Stromal cell of bone marrow (primary cell): Measurements from ENCODE around the gene ARMH3.

ENCODE experiments used
- DNase-seq: peaks from one replicate; pipeline ENCODE4 v3.0.0-alpha.2; 2012; ENCODE audit warnings: low read depth

The ARMH3 gene

DNA sequence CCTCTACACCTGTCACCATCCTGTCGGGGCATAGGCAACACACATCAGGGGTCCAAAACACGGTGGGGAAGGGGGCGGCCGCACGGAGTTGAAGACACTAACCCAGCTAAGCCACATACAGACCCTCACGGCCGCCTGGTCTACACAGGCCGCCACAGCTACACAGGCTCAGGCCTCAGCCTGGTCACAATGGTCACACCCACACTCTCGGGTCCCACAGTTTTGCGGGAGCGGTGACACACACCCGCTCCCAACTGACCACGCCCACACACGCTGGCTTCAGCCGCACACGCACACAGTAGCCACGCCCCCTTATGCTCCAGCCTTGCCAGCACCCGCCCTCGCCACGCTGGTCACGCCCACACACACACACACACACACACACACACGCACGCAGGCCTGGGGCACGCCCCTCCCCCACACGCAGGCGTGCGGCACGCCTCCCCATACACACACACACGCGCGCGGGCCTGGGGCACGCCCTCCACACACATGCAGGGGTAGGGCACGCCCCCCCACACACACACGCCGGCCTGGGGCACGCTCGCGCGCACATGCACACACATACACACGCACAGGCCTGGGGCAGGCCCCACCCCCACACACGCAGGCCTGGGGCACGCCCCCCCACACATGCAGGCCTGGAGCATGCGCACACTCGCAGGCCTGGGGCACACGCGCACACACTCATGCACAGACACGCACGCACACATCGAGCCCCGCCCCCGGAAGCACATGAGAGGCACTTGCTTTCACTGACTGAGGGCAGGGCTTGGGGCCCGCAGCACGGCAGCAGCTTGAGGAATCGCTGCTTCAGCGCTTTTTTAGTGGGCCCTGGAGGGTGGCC, 225.4 kb downstream of the ARMH3 start:
- peak; percentile 68 for DNase-seq

GRCh38 chr10:101829561-101830315, 226.2 kb downstream of the ARMH3 start:
- DNase-seq: no peak

GRCh38 chr10:101828766-101829551, 227.0 kb downstream of the ARMH3 start:
- no peak for DNase-seq

DNA sequence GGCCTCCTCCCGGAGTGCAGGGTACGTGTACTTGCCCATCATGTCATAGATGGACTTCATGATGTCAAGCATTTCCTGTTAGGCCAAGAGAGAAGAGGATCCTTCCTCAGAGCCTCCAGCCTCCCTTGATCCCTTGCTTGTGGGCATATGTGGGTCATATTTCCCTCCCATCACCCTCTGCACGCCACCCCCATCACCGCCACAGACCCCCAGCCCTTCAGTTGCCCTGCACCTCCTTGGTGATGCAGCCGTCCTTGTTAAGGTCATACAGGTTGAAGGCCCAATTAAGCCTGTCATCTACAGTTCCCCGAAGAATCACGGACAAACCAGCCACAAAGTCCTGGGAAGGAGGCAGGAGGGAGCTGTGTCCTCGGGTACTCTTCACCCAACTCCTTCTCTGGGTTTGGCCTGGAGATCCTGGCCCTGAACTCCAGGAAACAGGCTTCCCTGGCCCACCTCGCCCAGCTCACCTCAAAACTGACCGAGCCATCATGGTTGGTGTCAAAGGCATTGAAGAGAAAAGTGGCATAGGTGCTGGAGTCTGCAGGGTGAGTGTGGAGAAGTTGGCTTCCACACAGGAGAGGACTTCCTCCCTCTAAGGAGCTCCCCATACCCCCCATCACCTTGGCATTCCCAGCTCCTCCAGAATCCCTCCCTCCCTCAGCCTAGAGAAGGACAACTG, 227.9 kb downstream of the ARMH3 start:
- DNase-seq: no peak

- DNase-seq: no peak
These were observed 229.0 kb downstream of the ARMH3 start for GRCh38 chr10:101826852-101827434.

- no peak for DNase-seq
These were observed 231.2 kb downstream of the ARMH3 start for GRCh38 chr10:101824736-101825135.

DNA sequence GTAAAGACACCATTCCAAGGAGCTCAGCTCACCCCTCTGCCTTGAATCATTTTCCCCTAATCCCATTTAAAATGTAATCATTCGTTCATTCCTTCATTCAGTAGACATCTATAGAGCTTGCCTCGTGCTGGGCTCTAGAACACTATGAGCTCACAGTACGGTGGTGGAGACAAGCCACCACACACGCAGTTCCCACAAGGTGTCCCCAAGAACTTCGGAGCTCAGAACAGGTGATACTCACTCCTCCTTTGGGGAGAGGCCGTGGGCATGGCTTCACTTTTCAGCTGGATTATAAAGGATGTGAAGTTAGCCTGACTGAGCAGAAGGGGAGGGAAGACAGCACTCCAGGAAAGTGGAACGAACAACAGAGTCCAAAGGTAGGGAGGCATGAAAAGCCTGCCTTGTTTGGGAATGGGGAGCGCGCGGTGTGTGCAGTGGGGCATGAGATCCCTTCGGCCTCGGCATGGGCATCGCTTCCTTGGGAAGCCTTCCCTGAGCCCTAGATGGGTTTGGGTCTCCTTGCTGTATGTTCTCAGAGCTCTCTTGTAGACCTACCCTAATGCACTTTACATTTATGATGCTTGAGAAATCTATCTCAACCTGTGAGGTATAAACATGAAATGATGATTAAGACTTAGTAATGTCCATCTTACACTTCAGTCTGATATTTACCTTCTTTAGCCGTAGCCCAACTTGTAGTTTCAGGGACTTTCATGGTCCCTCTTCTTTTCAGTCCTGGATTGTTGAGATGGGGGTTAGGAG, 236.9 kb downstream of the ARMH3 start:
- DNase-seq: no peak

DNA sequence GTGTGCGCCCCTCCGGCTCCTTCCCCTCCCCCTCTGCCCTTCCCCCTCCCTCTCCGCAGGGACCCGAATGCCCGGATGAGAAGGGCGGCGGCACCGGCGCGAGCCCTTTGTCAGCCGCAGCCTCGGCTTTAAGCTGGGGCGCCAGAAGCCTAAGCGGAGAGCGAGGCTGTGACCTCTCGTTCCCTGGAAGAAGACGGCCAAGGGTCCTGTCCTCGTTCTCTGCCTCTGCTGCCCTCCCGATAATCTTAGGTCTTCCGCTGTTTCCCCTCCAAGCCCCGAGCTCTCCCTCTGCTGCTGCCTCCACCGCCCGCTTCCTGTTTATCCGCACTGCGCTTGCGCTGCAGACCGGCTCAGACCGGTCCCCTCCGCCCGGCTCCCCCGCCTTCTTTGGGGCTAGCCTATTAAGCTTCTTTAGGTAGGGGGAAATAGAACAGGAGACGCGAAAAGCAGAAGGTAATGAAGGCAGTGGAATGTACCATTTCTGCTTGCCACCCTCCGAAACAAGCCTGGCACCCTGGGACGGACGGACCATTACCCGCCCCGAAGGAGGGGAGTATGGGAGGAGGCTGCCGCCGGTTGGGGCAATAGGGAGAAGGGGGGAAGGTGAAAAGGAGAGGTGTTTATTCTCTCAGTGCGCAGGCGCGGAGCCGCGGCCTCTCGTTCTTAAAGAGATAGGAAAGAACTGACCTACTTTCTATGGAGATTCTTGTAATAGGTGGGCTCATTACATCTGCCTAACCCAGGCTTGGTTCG, 237.7 kb downstream of the ARMH3 start, which contains the start of gene OGA:
OGA (minus strand) TSS at position 326 of the 753 bp plus-strand sequence. CDS start 422 bp downstream, outside the sequence.
- DNase-seq: peak; percentile 100

- peak; percentile 89 for DNase-seq
These were observed 238.4 kb downstream of the ARMH3 start for GRCh38 chr10:101817337-101818118.

GRCh38 chr10:101816913-101817336, 239.0 kb downstream of the ARMH3 start:
- no peak for DNase-seq

DNA sequence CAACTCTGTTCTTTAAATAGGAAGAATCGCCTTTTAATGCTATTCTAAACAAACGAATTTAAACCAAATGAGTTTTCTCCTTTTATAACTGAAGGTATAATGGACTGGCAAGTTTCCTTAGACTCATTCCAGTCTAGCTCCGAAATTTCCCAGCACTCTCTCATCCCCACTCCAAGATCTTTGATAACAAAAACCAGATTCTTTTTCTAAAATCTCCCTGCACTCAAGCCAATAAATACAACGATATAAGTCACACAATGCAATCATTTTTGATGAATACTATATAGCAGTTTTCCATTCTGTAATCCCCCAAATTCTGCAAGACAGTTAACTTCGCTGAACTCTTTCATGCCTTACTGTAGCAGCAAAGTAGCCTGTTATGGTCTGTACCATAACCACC, 239.6 kb downstream of the ARMH3 start:
- DNase-seq: no peak

DNA sequence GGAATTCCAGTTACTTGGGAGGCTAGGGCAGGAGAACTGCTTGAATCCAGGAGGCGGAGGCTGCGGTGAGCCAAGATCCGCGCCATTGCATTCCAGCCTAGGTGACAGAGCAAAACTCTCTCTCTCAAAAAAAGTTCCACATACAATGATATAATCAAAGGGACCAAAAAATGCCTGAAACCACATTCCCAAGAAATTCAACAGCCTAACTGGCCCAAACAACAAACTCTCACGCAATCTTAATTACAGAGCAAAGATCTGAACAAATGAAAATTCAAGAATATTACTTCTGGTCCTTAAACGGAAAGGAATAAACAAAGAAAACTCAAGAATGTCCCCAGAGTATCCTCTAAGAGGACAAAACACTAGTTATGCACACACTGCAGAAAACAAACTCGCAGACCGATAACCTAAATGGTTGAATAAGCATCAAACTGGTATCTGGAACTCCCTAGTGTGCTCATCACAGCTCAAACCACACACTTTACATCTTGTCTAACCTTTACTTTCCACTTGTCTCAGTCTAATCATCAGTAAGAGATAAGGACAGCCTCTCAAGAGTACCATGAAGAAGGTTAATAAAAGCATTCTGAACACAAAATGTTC, 241.4 kb downstream of the ARMH3 start:
- no peak for DNase-seq

DNA sequence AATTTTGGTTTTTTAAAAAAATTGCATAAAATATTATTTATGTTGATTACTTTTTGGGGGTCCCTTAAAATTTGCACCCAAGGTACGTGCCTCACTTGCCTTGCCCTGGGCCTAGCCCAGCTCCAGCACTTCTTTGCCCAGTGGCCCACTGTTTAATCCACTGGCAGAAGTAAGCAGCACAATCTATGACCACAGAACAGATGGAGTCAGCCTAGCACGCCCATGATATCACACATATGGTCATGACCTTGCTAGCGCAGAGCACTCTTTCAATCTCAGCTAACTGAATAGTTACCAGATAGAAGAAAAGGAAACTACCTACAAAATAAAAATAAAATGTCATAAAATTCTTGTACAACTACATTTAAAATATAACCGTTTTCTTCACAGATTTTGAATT, 243.4 kb downstream of the ARMH3 start:
- DNase-seq: no peak

- no peak for DNase-seq
These were observed 248.8 kb downstream of the ARMH3 start for GRCh38 chr10:101807158-101807557.

DNA sequence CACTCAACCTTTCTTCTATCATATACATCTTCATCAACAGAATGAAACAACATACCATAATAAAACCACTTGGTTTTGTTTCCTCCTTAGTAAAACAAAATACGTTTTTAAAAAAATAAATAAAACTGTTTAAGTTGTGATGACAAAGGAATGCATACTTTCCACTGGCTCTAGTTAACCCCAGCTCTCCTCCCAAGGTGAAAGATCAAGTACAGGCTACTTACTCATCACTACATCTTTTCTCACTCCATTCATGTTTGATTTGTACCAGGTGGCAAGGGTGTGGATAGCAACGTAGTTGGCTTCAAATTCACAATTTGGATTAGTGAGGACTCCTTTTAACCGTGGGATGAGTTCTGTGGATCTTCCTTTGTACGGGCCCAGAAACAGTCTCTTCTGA, 252.5 kb downstream of the ARMH3 start:
- no peak for DNase-seq

DNA sequence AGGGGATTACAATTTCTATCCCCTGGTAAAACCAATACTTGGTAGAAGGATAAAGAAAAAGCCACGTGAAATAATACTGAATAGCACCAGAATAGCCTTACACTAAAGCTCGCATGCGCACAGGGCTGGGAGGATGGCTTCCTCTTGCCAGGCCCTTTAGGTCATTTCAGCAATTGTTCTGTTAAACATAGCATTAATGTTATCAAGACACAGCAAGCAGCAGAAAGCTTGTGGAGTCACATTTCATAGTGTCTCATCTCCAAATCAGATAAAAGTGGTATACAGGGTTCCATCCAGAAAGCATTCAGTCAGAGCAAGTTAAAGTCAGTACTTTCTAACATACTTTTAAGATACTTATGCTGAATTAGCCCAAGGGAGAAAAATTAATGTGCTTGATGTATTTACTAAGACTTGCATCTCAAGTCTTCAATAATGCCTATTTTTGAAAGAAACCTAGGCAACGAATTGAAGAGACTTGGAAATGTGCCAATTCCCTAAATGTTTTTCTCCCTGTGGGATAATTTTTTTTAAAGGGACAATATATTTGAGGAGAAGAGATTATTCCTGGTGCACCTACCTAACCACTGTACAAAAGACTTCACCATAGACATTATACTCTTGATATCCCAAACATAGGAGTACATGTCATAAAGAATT, 258.4 kb downstream of the ARMH3 start:
- no peak for DNase-seq
